DMS 273 (cell line): ENCODE results near the gene VAV3.
"Not testable (repeated sequence)": the region's sequence is repeated elsewhere in the genome, so short reads cannot be mapped to it uniquely, and the experiment has no call there.

Experiments
- DNase-seq: peaks from one replicate; lab custom pipeline; 2025; ENCODE audit not compliant: unreplicated experiment; lab: John Stamatoyannopoulos, UW

VAV3 gene

DNA sequence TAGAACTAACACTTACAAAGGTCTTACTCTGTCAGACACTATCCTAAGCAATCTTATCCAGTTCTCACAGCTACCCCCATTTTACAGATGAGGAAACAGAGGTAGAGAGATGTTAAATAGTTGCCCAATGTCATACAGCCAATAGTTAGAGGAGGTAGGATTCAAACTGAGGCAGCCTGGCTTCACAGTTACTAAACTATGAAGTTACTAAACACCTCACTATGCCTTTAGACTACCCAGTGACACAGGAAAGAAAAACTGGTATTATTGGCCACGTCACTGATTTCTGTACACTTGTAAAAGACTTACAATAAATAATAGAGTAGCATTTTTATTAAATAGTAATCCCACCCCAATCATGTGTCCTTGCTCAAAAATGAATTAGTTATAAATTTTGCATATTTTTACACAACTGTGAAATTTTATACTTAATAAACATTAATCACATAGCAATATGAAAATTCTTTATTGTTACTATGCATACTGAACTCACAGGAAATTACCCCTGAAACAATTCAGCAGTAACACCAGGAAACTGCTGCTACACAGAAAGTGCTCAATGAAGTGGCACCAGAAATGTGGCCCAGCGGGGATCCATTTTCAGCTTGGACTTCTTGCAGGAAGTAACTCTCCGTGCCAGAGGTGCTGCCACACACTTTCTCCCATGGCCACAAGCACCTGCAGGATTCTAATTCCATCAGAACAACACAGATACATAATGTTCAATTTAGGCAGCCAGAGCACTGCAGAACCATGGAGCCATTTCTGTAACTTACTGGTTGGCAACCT is 69.4 kb downstream of the VAV3 start:
- DNase-seq = no peak

DNA sequence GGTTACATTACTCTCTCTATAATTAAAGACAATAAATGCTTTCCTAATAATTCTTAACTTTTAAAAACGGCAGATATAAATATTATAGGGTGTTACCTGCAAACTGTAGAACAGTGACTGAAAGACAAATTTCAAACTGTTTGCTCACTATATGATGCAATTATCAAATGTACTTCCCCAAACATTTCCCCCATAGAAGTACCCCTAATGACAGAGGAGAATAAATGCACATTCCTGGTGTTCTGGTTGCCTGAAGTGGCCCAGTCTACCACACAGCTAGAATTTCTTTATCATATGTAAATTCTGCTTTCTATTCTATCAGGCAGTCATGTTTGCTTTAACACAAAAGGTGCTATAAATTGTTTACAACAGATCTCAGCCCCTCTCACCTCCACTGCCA is 70.4 kb downstream of the VAV3 start:
- DNase-seq = no peak

DNA sequence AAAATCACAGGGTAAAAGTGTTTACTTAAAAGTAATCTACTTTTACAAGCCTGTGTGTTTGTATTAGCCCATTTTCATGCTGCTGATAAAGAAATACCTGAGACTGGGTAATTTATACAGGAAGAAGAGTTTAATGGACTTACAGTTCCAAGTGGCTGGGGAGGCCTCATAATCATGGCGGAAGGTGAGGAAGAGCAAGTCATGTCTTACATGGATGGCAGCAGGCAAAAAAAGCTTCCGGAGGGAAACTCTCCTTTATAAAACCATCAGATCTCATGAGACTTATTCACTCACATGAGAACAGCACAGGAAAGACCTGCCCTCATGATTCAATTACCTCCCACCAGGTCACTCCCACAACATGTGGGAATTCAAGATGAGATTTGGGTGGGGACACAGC is 71.6 kb downstream of the VAV3 start:
- not testable (repeated sequence) for DNase-seq

GRCh38 chr1:107889524-107889923 is 75.5 kb downstream of the VAV3 start:
- DNase-seq = no peak

DNA sequence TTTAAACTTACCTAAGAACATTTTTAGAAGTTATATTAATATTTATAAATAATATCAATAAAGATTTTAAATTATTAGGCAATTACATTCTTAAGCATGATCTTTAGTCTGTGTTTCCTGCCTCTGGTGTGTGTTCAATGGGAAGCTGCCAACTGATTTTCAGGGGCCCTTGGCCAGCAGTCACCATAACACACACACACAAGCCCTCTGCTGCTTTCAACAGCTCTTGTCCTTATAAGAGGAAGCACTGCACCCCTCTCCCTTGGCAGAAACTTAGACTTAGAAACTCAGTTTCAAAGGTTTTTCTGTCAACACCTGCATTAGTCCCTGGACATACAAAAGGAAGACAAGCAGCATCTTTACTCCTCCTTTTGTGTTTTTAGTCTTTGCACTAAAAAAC is 81.4 kb downstream of the VAV3 start:
- peak; percentile 71 for DNase-seq

DNA sequence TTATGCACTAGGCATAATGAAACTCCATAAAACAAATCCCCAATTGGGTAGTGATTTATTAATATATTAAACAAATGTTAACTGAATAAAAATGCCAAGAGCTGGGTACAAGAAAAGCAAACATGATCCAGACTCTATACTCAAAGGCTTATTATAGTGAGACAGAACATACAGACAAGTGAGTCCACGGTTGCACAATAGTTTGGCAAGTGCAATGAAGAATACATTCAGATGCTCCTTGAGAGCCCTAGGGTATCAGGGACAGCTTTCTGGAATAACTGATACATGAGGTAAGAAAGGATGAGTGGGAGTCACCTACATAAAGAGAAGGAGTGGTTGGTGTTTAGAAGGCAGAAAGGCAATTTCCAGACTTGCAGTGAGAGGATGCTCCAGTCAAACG is 85.1 kb downstream of the VAV3 start:
- DNase-seq = no peak

- DNase-seq = no peak
Measured at GRCh38 chr1:107879346-107879745, 85.6 kb downstream of the VAV3 start.

DNA sequence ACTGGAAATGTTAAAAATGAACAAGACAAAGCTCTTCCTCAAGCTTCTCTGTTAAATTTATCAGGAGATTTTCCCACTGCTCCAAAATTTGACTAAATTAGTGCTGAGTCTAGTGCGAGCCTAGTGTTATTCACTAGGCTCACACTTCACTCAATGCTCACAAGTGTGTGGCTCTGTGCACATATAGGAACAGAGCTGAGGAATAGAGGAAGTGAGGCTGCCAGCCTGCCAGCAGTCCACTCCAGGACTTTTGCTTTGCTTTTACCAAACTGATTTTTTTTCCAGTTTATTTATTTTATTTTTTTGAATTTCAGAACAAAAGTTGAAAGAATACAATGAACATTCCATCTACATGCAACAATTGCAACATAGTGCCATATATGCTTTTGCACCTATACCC is 87.2 kb downstream of the VAV3 start:
- DNase-seq = no peak

GRCh38 chr1:107877092-107877491 is 87.9 kb downstream of the VAV3 start:
- DNase-seq = peak; percentile 77

DNA sequence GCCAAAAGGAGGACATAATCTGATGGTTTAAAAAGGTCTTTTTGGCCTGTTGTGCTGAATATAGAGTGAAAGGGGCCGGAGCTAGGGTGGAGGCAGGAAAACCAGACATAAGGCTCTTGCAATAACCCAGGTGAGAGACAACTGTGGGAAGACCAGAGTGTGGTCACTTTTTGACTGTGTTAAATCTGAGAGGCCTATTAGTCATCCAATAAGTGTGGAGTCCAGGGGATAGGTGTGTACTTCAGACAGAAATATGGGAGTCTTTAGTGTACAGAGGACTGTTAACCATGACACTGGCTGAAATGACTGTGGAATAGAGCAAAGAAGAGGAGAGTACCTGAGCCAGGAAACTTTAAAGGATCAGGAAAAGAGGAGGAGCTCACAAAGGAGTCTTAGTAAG is 89.3 kb downstream of the VAV3 start:
- DNase-seq = no peak

DNA sequence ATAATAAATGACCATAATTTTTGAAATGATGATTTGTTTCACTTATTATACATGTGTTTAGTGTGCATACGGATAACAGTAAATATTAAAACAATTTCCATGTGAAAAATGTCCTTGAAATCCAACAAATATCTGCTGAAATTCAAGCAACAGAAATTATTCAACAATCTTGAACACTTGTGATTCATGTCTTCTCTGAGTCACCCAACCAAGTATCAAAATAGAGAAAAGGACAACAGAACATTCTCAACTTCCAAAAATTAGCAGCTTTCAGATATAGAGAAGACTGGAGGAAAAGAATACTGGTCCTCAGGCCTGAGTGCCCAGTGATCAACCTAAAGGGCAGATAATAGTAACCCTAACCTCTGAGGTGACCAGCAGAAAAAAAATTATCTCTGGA is 90.8 kb downstream of the VAV3 start:
- no peak for DNase-seq

DNA sequence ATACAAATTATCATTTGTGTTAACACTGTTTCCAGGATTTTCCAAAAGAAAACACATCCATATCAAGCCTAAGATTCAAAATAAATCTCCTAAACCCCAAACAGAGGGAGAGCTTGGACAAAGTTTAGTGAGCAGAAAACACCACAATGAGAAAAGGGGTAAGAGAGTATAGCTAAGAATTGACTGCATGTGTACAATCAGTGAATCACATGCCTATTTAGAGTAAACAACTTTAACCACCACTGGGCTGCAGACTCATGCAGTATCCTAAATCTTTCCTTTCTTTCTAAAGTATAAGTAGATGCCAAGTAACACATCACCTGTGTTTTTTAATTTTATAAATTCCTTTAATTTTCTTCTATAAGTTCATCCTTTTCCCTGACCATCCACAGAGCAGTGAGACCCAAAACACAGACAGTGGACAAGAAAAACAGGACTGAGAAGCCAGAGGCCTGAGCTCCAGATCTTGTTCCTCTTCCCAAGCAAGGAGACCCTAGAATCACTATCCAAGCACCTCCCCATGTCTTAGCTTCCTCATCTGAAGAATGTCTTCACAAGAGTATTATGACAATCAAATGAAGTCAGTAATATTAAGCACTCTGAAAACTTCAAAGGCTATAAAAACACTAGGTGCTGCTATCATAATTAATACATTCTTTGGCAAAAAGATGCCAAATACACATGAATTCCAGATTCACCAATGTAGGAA is 93.1 kb downstream of the VAV3 start:
- no peak for DNase-seq

DNA sequence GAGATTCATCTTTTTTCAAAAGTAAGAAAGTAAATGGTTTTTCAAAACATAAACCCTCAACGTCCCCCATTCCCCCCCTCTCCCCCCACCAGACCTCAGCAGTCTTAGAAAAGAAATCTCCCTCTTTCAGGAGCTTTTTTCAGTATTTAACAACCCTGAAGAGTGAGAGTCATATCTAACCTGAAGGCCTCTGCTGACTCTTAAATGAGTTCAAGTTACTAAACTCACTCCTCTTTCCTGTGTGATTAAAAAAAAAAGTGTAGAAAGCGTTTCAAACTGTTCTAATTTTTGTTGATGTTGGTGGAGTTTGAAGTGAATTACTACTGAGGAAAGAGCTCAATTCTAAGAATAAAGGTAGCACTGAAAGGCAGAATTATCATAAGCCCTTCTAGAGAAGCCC is 93.7 kb downstream of the VAV3 start:
- no peak for DNase-seq

GRCh38 chr1:107870696-107871095 is 94.3 kb downstream of the VAV3 start:
- DNase-seq = no peak

GRCh38 chr1:107867897-107868296 is 97.1 kb downstream of the VAV3 start:
- DNase-seq = no peak

DNA sequence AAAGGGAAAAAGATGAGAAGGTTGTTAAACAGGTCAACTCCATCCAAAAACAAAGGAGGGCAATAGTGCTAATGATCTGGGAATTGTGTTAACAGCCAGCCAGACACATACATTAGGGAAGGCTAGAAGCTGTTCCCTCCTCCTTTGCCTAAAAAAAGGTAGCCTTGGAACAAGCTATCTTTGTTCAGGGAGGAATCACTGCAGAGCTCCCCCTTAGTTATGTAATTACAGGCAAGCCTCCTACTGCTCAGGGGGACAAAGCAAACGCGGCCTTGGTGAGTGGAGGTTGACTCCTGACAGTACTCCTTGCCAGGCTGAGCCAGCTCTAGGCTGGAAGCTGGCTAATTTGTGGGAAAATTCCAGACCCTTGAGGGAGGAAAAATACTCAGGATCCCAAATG is 97.6 kb downstream of the VAV3 start:
- no peak for DNase-seq

- no peak for DNase-seq
Measured at GRCh38 chr1:107866870-107867269, 98.1 kb downstream of the VAV3 start.

- no peak for DNase-seq
Measured at GRCh38 chr1:107865627-107866026, 99.4 kb downstream of the VAV3 start.

DNA sequence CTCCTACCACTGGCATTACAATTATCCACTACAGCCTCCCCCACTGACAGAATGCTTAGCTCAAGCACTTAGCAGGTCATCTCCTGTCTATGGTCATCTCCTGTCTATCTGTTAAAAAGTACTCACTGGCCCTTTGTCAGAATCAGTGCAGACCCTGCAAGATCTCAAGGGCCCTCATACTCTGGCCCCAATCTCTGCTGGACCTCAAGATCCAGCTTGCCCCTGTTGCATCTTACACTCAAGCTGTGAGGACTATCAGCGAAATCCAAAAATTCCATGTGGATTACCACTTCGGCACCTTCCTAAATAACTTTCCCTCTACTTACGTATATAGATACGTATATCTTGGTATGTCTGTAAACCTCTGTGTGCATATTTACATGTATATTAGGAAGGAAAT is 101.6 kb downstream of the VAV3 start:
- DNase-seq = no peak

DNA sequence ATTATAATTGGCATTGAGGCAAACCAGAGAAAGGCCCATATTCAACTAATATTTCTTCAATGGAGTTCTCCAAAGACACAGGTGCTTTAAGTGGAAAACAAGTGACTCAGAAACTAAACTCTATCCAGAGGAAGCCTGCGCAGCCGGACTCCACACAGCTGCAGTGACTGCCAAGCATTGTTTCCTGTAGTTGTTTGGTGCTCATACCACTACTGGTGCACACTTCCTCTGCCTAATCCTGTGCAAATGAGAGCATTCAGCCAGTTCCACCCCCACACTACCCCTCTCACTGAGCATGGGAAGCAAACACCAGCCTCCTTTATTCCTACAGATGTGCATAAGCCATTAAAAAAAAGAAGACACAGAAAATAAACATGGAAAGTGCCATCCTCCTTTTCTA is 102.9 kb downstream of the VAV3 start:
- no peak for DNase-seq

GRCh38 chr1:107858323-107858722 is 106.7 kb downstream of the VAV3 start:
- DNase-seq = no peak

DNA sequence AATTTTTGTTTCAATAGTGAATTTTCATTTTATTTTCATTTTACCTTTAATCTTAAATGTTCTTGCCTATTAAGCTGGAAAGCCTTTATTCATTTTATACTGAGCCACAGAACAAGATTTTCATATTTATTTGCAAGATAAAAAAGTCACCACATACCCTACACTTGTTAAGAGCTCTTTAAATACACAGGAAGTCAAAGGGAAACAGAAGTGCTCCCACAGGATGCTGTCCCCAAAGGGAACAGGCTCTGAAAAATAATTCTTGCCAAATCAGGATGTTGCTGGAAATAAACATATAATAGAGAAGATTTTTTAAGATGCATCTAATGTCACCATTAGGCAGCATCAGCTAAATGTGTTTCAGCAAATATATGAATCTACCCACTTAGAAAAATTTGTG is 113.6 kb downstream of the VAV3 start:
- DNase-seq = no peak
